GM19328 (cell line): ENCODE measurements around the gene STARD8.

Source experiments
- ATAC-seq: cut with Tn5 transposase; IDR thresholded peaks from one replicate; pipeline ENCODE4 v1.9.1; 2021; ENCODE audit warnings: mild to moderate bottlenecking, moderate library complexity; ENCODE audit not compliant: unreplicated experiment

STARD8 gene

GRCh38 chrX:68748030-68748429 is 100.6 kb downstream of the STARD8 start:
- ATAC-seq: no peak

GRCh38 chrX:68749426-68749825 is 102.0 kb downstream of the STARD8 start:
- ATAC-seq: no peak

- no peak for ATAC-seq
Observed at GRCh38 chrX:68750316-68750715, 102.8 kb downstream of the STARD8 start.

- ATAC-seq: no peak
Observed at GRCh38 chrX:68751372-68751771, 103.9 kb downstream of the STARD8 start.

- no peak for ATAC-seq
Observed at GRCh38 chrX:68753218-68753617, 105.8 kb downstream of the STARD8 start.

GRCh38 chrX:68754406-68754805 is 106.9 kb downstream of the STARD8 start:
- no peak for ATAC-seq

GRCh38 chrX:68755616-68756125 is 108.2 kb downstream of the STARD8 start:
- no peak for ATAC-seq

GRCh38 chrX:68757331-68757730 is 109.9 kb downstream of the STARD8 start:
- ATAC-seq: no peak

- ATAC-seq: no peak
Observed at GRCh38 chrX:68757731-68758130, 110.3 kb downstream of the STARD8 start.

- no peak for ATAC-seq
Observed at GRCh38 chrX:68758671-68759070, 111.2 kb downstream of the STARD8 start.

- ATAC-seq: no peak
Observed at GRCh38 chrX:68761086-68761485, 113.6 kb downstream of the STARD8 start.

GRCh38 chrX:68762766-68763165 is 115.3 kb downstream of the STARD8 start:
- no peak for ATAC-seq

GRCh38 chrX:68763481-68763880 is 116.0 kb downstream of the STARD8 start:
- ATAC-seq: no peak
